Tibial nerve (tissue), 4 donors: ENCODE measurements around the gene CLDN14. TPM values are rescaled to one million over a fixed set of nuclear protein-coding genes. Genes with fewer than 3 reads are reported as not detected.

Experiments used
- DNase-seq, 2 donors: peaks; one replicate each; pipeline ENCODE4 v3.0.0-alpha.2; 2019; ENCODE audit warnings: low spot score in 2 of 2
- H3K27ac ChIP-seq, 4 donors: fragments of 200-600 bp; sonication (generic) in 3 of 4; one replicate each; pipeline ENCODE4 v1.5.1; 2017 to 2019; ENCODE audit warnings: mild to moderate bottlenecking in 1 of 4
- H3K27me3 ChIP-seq, 2 donors: fragments of 200-600 bp; sonication (generic) in 1 of 2; one replicate each; pipeline versions ENCODE4 v1.5.1 to v1.6.0; 2017 to 2019
- H3K36me3 ChIP-seq, 3 donors: fragments of 200-600 bp; sonication (generic); one replicate each; pipeline ENCODE4 v1.5.1; 2018 to 2019
- H3K4me1 ChIP-seq, 4 donors: fragments of 200-600 bp; sonication (generic) in 3 of 4; one replicate each; pipeline ENCODE4 v1.5.1; 2017 to 2019
- H3K4me3 ChIP-seq, 4 donors: fragments of 200-600 bp; sonication (generic) in 3 of 4; one replicate each; pipeline ENCODE4 v1.5.1; 2017 to 2019; ENCODE audit warnings: mild to moderate bottlenecking in 1 of 4, moderate library complexity in 1 of 4
- H3K9me3 ChIP-seq, 4 donors: fragments of 200-600 bp; sonication (generic) in 3 of 4; one replicate each; pipeline ENCODE4 v1.5.1; 2017 to 2019
- CTCF ChIP-seq, 5 experiments: fragments of 200-600 bp in 3 of 5; fragments of 450-650 bp in 2 of 5; sonication (generic) in 3 of 5; IDR thresholded peaks; one replicate each; pipeline ENCODE4 v1.5.1; 2016 to 2019; ENCODE audit warnings: antibody characterized with exemption in 5 of 5, mild to moderate bottlenecking in 3 of 5, moderate library complexity in 2 of 5
- EP300 ChIP-seq, 2 donors: sonication (generic); formaldehyde crosslinking; IDR thresholded peaks; one replicate each; pipeline ENCODE4 v1.6.1; 2017; ENCODE audit warnings: antibody characterized with exemption in 2 of 2, mild to moderate bottlenecking in 1 of 2
- POLR2A ChIP-seq, 2 donors: fragments of 450-650 bp; IDR thresholded peaks; one replicate each; pipeline ENCODE4 v1.6.1; 2017; ENCODE audit warnings: antibody characterized with exemption in 2 of 2, mild to moderate bottlenecking in 2 of 2, moderate library complexity in 2 of 2
- WGBS, 2 donors: methylation state at CpG; one replicate each; pipeline ENCODE4 v1.1.5; 2018; 5-methylcytosine and 5-hydroxymethylcytosine counted together
- total RNA-seq, 4 donors: library from RNA; depleted of rRNA; stranded (reverse); fragments of >200 nt; gene quantifications; one replicate each; pipeline ENCODE4 v1.1.0, GENCODE V29; 2016

The CLDN14 gene
- total RNA-seq, 4 donors from 2014 or later: 1.3 TPM; not detected in 3

GRCh38 chr21:36464590-36464989 lies 15.3 kb downstream of the CLDN14 start:
- Histone ChIP-seq H3K4me3 (no peak overlapping the region), H3K27ac (no peak overlapping the region), H3K9me3 (no peaks in the 10 kb centered on the region), H3K27me3 (no peaks in the 10 kb centered on the region), H3K4me1 (no peaks in the 10 kb centered on the region), H3K36me3 (no peaks in the 10 kb centered on the region)
- WGBS, 2 donors: 83 to 90% methylated on average over 3 of the region's 3 CpGs
- DNase-seq: no peak
- TF ChIP-seq POLR2A (IDR thresholded peaks at IDR 0.05): no peak
- TF ChIP-seq CTCF (IDR thresholded peaks at IDR 0.05): no peak
- TF ChIP-seq EP300 (IDR thresholded peaks at IDR 0.05): no peak

- H3K4me3 ChIP-seq: no peak overlapping the region
- H3K27ac ChIP-seq: no peak overlapping the region
- WGBS, 2 donors: 72 to 81% methylated on average over 10 of the region's 10 CpGs
- H3K9me3 ChIP-seq: no peaks in the 10 kb centered on the region
- H3K4me1 ChIP-seq: no peaks in the 10 kb centered on the region
- no peaks in the 10 kb centered on the region for H3K36me3 ChIP-seq
- TF ChIP-seq POLR2A (IDR thresholded peaks at IDR 0.05) (no peak), CTCF (IDR thresholded peaks at IDR 0.05) (no peak), EP300 (IDR thresholded peaks at IDR 0.05) (no peak)
- H3K27me3 ChIP-seq: no peaks in the 10 kb centered on the region
- no peak for DNase-seq
Observed at GRCh38 chr21:36463991-36464390, 15.9 kb downstream of the CLDN14 start.

- H3K36me3 ChIP-seq: no peaks in the 10 kb centered on the region
- no peak for DNase-seq
- no peak overlapping the region for H3K4me3 ChIP-seq
- H3K27me3 ChIP-seq: no peaks in the 10 kb centered on the region
- no peak for TF ChIP-seq CTCF (IDR thresholded peaks at IDR 0.05)
- TF ChIP-seq POLR2A (IDR thresholded peaks at IDR 0.05): no peak
- no peak for TF ChIP-seq EP300 (IDR thresholded peaks at IDR 0.05)
- H3K4me1 ChIP-seq: no peaks in the 10 kb centered on the region
- 87 to 91% methylated on average over 10 of the region's 10 CpGs for whole genome bisulfite sequencing, 2 donors
- no peaks in the 10 kb centered on the region for H3K9me3 ChIP-seq
- no peak overlapping the region for H3K27ac ChIP-seq
Observed at GRCh38 chr21:36463204-36463603, 16.7 kb downstream of the CLDN14 start.

GRCh38 chr21:36461918-36462486 lies 17.9 kb downstream of the CLDN14 start:
- 70 to 81% methylated on average over 10 to 14 of the region's 14 CpGs for WGBS, 2 donors
- H3K27ac ChIP-seq: no peak overlapping the region
- no peaks in the 10 kb centered on the region for H3K36me3 ChIP-seq
- no peak for TF ChIP-seq EP300 (IDR thresholded peaks at IDR 0.05)
- TF ChIP-seq CTCF (IDR thresholded peaks at IDR 0.05): no peak
- no peak for TF ChIP-seq POLR2A (IDR thresholded peaks at IDR 0.05)
- no peak for DNase-seq
- no peaks in the 10 kb centered on the region for H3K27me3 ChIP-seq
- no peak overlapping the region for H3K4me3 ChIP-seq
- H3K4me1 ChIP-seq: no peaks in the 10 kb centered on the region
- no peaks in the 10 kb centered on the region for H3K9me3 ChIP-seq

GRCh38 chr21:36461277-36461917 lies 18.5 kb downstream of the CLDN14 start:
- 92 to 95% methylated on average over 34 of the region's 34 CpGs for WGBS, 2 donors
- no peak overlapping the region for H3K4me3 ChIP-seq
- no peaks in the 10 kb centered on the region for H3K36me3 ChIP-seq
- TF ChIP-seq POLR2A (IDR thresholded peaks at IDR 0.05) (no peak), EP300 (IDR thresholded peaks at IDR 0.05) (no peak), CTCF (IDR thresholded peaks at IDR 0.05) (no peak)
- no peaks in the 10 kb centered on the region for H3K4me1 ChIP-seq
- DNase-seq: no peak
- no peaks in the 10 kb centered on the region for H3K27me3 ChIP-seq
- H3K9me3 ChIP-seq: no peaks in the 10 kb centered on the region
- no peak overlapping the region for H3K27ac ChIP-seq
